GM21723 (cell line): ENCODE measurements around the gene B3GAT3.
A peak's percentile ranks its signal among the peaks of the same experiment; 100 is the strongest.
"Not testable (repeated sequence)": the region's sequence is repeated elsewhere in the genome, so short reads cannot be mapped to it uniquely, and the experiment has no call there.

Experiments used
- ATAC-seq: cut with Tn5 transposase; IDR thresholded peaks from one replicate; pipeline ENCODE4 v1.9.1; 2021; ENCODE audit warnings: mild to moderate bottlenecking, moderate library complexity; ENCODE audit not compliant: unreplicated experiment

Gene B3GAT3

GRCh38 chr11:62645946-62646824 is 24.4 kb upstream of the B3GAT3 start, which contains the start of gene GANAB:
TSS of gene GANAB (minus strand) at chr11:62646613. CDS start at chr11:62646599, 14 bp downstream.
- peak; percentile 89 for ATAC-seq

GRCh38 chr11:62645671-62645945 is 23.8 kb upstream of the B3GAT3 start:
- no peak for ATAC-seq

- ATAC-seq: no peak
Observed at GRCh38 chr11:62644220-62644619, 22.4 kb upstream of the B3GAT3 start.

GRCh38 chr11:62632492-62632891 is 10.7 kb upstream of the B3GAT3 start:
- no peak for ATAC-seq

GRCh38 chr11:62627713-62628112 is 5.9 kb upstream of the B3GAT3 start:
- no peak for ATAC-seq

- ATAC-seq: no peak
Observed at GRCh38 chr11:62622476-62623089, 797 bp upstream of the B3GAT3 start.

GRCh38 chr11:62621027-62621566 is 689 bp downstream of the B3GAT3 start:
- ATAC-seq: no peak

- not testable (repeated sequence) for ATAC-seq
Observed at GRCh38 chr11:62616957-62617356, 4.8 kb downstream of the B3GAT3 start.

GRCh38 chr11:62615521-62615920 is 6.3 kb downstream of the B3GAT3 start:
- no peak for ATAC-seq

- no peak for ATAC-seq
Observed at GRCh38 chr11:62614275-62614674, 7.5 kb downstream of the B3GAT3 start.

GRCh38 chr11:62613291-62613778 is 8.5 kb downstream of the B3GAT3 start:
- ATAC-seq: no peak

GRCh38 chr11:62612366-62613290 is 9.2 kb downstream of the B3GAT3 start, which contains the start of the genes EML3 and ROM1:
TSS of gene EML3 (minus strand) at chr11:62612775. CDS start at chr11:62612457, 318 bp downstream.
TSS of gene ROM1 (plus strand) at chr11:62613257. CDS start at chr11:62613282, 25 bp downstream.
- peak; percentile 74 for ATAC-seq

GRCh38 chr11:62611705-62612365 is 10.0 kb downstream of the B3GAT3 start:
- ATAC-seq: peak; percentile 18

GRCh38 chr11:62610814-62611704 is 10.7 kb downstream of the B3GAT3 start:
- no peak for ATAC-seq

GRCh38 chr11:62610403-62610802 is 11.4 kb downstream of the B3GAT3 start:
- ATAC-seq: no peak

- no peak for ATAC-seq
Observed at GRCh38 chr11:62608776-62609175, 13.0 kb downstream of the B3GAT3 start.

- no peak for ATAC-seq
Observed at GRCh38 chr11:62607714-62608113, 14.1 kb downstream of the B3GAT3 start.

- no peak for ATAC-seq
Observed at GRCh38 chr11:62605902-62606301, 15.9 kb downstream of the B3GAT3 start.

- ATAC-seq: no peak
Observed at GRCh38 chr11:62605467-62605866, 16.3 kb downstream of the B3GAT3 start.
